KMS-11 (cell line): ENCODE results near the gene DLGAP1.

ENCODE experiments used
- H2AFZ ChIP-seq: fragments of 200-600 bp; sonication (generic); 2 replicates; pipeline ENCODE4 v1.6.1; 2016; ENCODE audit warnings: antibody characterized with exemption, mixed run types, low read depth
- H3K27ac ChIP-seq: fragments of 200-600 bp; sonication (generic); 2 replicates; pipeline ENCODE4 v1.6.1; 2016; ENCODE audit warnings: mild to moderate bottlenecking, mixed run types
- H3K27me3 ChIP-seq: fragments of 200-600 bp; sonication (generic); 2 replicates; pipeline ENCODE4 v1.6.1; 2017; ENCODE audit warnings: mild to moderate bottlenecking, low read depth, mixed run types, moderate library complexity; ENCODE audit not compliant: insufficient read depth
- H3K36me3 ChIP-seq: fragments of 200-600 bp; sonication (generic); 2 replicates; pipeline ENCODE4 v1.6.1; 2017; ENCODE audit warnings: mild to moderate bottlenecking, mixed run types; ENCODE audit not compliant: insufficient read depth
- H3K4me1 ChIP-seq: fragments of 200-600 bp; sonication (generic); 2 replicates; pipeline ENCODE4 v1.6.1; 2016; ENCODE audit warnings: mild to moderate bottlenecking, low read depth, mixed run types; ENCODE audit not compliant: poor library complexity, severe bottlenecking
- H3K4me2 ChIP-seq: fragments of 200-600 bp; sonication (generic); 2 replicates; pipeline ENCODE4 v1.7.0; 2016; ENCODE audit warnings: mild to moderate bottlenecking, mixed run types
- H3K4me3 ChIP-seq: fragments of 200-600 bp; sonication (generic); IDR thresholded peaks from 2 replicates; pipeline ENCODE4 v1.6.1; 2017; ENCODE audit warnings: low read depth, low read length, mixed read lengths; ENCODE audit not compliant: insufficient read depth
- H3K79me2 ChIP-seq: fragments of 200-600 bp; sonication (generic); 2 replicates; pipeline ENCODE4 v1.6.1; 2016; ENCODE audit warnings: low read depth, mixed run types; ENCODE audit not compliant: insufficient read depth
- H3K9ac ChIP-seq: fragments of 200-600 bp; sonication (generic); 2 replicates; pipeline ENCODE4 v1.6.1; 2016; ENCODE audit warnings: mild to moderate bottlenecking, mixed run types
- H4K20me1 ChIP-seq: fragments of 200-600 bp; sonication (generic); 2 replicates; pipeline ENCODE4 v1.6.1; 2016; ENCODE audit warnings: mild to moderate bottlenecking, mixed run types; ENCODE audit not compliant: insufficient read depth
- CTCF ChIP-seq: fragments of 200-600 bp; sonication (generic); conservative IDR thresholded peaks from 2 replicates; pipeline ENCODE4 v1.6.1; 2017; ENCODE audit warnings: low read depth, mild to moderate bottlenecking, antibody characterized with exemption, low read length, moderate library complexity, mixed read lengths

The DLGAP1 gene

GRCh38 chr18:3554091-3554601, 901.0 kb downstream of the DLGAP1 start:
- no peaks in the 10 kb centered on the region for H3K27me3 ChIP-seq
- H3K4me3 ChIP-seq: no peak overlapping the region
- H3K79me2 ChIP-seq: no peaks in the 10 kb centered on the region
- no peak overlapping the region for H3K27ac ChIP-seq
- H2AFZ ChIP-seq: no peak overlapping the region
- no peaks in the 10 kb centered on the region for H4K20me1 ChIP-seq
- no peaks in the 10 kb centered on the region for H3K36me3 ChIP-seq
- no peaks in the 10 kb centered on the region for H3K4me1 ChIP-seq
- no peak for TF ChIP-seq CTCF
- H3K9ac ChIP-seq: no peak overlapping the region
- H3K4me2 ChIP-seq: no peak overlapping the region

GRCh38 chr18:3552305-3552704, 902.8 kb downstream of the DLGAP1 start:
- no peaks in the 10 kb centered on the region for H3K4me1 ChIP-seq
- H3K36me3 ChIP-seq: no peaks in the 10 kb centered on the region
- no peak overlapping the region for H3K27ac ChIP-seq
- no peak for TF ChIP-seq CTCF
- no peak overlapping the region for H2AFZ ChIP-seq
- no peaks in the 10 kb centered on the region for H3K27me3 ChIP-seq
- no peaks in the 10 kb centered on the region for H3K79me2 ChIP-seq
- H3K9ac ChIP-seq: no peak overlapping the region
- H3K4me3 ChIP-seq: no peak overlapping the region
- H4K20me1 ChIP-seq: no peaks in the 10 kb centered on the region
- no peak overlapping the region for H3K4me2 ChIP-seq

- H3K9ac ChIP-seq: no peak overlapping the region
- no peaks in the 10 kb centered on the region for H4K20me1 ChIP-seq
- no peak overlapping the region for H3K4me2 ChIP-seq
- no peaks in the 10 kb centered on the region for H3K36me3 ChIP-seq
- H2AFZ ChIP-seq: no peak overlapping the region
- H3K79me2 ChIP-seq: no peaks in the 10 kb centered on the region
- no peak for TF ChIP-seq CTCF
- no peak overlapping the region for H3K27ac ChIP-seq
- no peaks in the 10 kb centered on the region for H3K4me1 ChIP-seq
- H3K4me3 ChIP-seq: no peak overlapping the region
- no peaks in the 10 kb centered on the region for H3K27me3 ChIP-seq
Measured at GRCh38 chr18:3547891-3548615, 907.1 kb downstream of the DLGAP1 start.

- Histone ChIP-seq H2AFZ (no peak overlapping the region), H3K36me3 (no peaks in the 10 kb centered on the region), H3K4me3 (no peak overlapping the region), H3K4me2 (no peak overlapping the region), H3K79me2 (no peaks in the 10 kb centered on the region), H4K20me1 (no peaks in the 10 kb centered on the region), H3K27ac (no peak overlapping the region), H3K4me1 (peaks cover 7% of the 10 kb centered on the region), H3K9ac (no peak overlapping the region), H3K27me3 (no peaks in the 10 kb centered on the region)
- TF ChIP-seq CTCF: no peak
Measured at GRCh38 chr18:3546106-3546505, 909.0 kb downstream of the DLGAP1 start.
